ENCODE measurements around the gene PLD5.
"Not testable (repeated sequence)": the region's sequence is repeated elsewhere in the genome, so short reads cannot be mapped to it uniquely, and the experiment has no call there.

PLD5 gene

GRCh38 chr1:242225767-242226573, 298.5 kb downstream of the PLD5 start:
- in situ Hi-C loops (cut with MboI; ENCODE audit: low pct_unique_long_range_greater_than_20kb, low sequenced_read_pairs, unreplicated experiment): no loop called here
- TF ChIP-seq CTCF (IDR thresholded peaks at IDR 0.05; ENCODE audit: extremely low read depth, insufficient read depth, missing control alignments): no peak
- DNase-seq (ENCODE audit: low spot score): no peak

- in situ Hi-C loops (cut with MboI; ENCODE audit: low pct_unique_long_range_greater_than_20kb, low sequenced_read_pairs, unreplicated experiment); DNase-seq (ENCODE audit: low spot score): not testable (repeated sequence)
These were observed 299.4 kb downstream of the PLD5 start for GRCh38 chr1:242224878-242225766.

- no peak for TF ChIP-seq CTCF (IDR thresholded peaks at IDR 0.05; ENCODE audit: extremely low read depth, insufficient read depth, missing control alignments)
- in situ Hi-C loops (cut with MboI; ENCODE audit: low pct_unique_long_range_greater_than_20kb, low sequenced_read_pairs, unreplicated experiment): no loop called here
- DNase-seq (ENCODE audit: low spot score): no peak
These were observed 300.0 kb downstream of the PLD5 start for GRCh38 chr1:242224461-242224860.

- TF ChIP-seq CTCF (IDR thresholded peaks at IDR 0.05; ENCODE audit: extremely low read depth, insufficient read depth, missing control alignments): no peak
- no peak for DNase-seq (ENCODE audit: low spot score)
- in situ Hi-C loops (cut with MboI; ENCODE audit: low pct_unique_long_range_greater_than_20kb, low sequenced_read_pairs, unreplicated experiment): no loop called here
These were observed 304.6 kb downstream of the PLD5 start for GRCh38 chr1:242219905-242220304.

GRCh38 chr1:242219298-242219901, 305.1 kb downstream of the PLD5 start:
- no peak for DNase-seq (ENCODE audit: low spot score)
- no peak for TF ChIP-seq CTCF (IDR thresholded peaks at IDR 0.05; ENCODE audit: extremely low read depth, insufficient read depth, missing control alignments)
- in situ Hi-C loops (cut with MboI; ENCODE audit: low pct_unique_long_range_greater_than_20kb, low sequenced_read_pairs, unreplicated experiment): no loop called here

GRCh38 chr1:242216368-242216767, 308.1 kb downstream of the PLD5 start:
- TF ChIP-seq CTCF (IDR thresholded peaks at IDR 0.05; ENCODE audit: extremely low read depth, insufficient read depth, missing control alignments): no peak
- no peak for DNase-seq (ENCODE audit: low spot score)
- in situ Hi-C loops (cut with MboI; ENCODE audit: low pct_unique_long_range_greater_than_20kb, low sequenced_read_pairs, unreplicated experiment): no loop called here

- in situ Hi-C loops (cut with MboI; ENCODE audit: low pct_unique_long_range_greater_than_20kb, low sequenced_read_pairs, unreplicated experiment); DNase-seq (ENCODE audit: low spot score): not testable (repeated sequence)
These were observed 310.0 kb downstream of the PLD5 start for GRCh38 chr1:242214455-242214854.

GRCh38 chr1:242212961-242213360, 311.5 kb downstream of the PLD5 start:
- in situ Hi-C loops (cut with MboI; ENCODE audit: low pct_unique_long_range_greater_than_20kb, low sequenced_read_pairs, unreplicated experiment): not testable (repeated sequence)

More at GRCh38 chr1:242212961-242213360, 311.5 kb downstream of the PLD5 start:
- DNase-seq (ENCODE audit: low spot score): not testable (repeated sequence)

All from GM13977 (cell line).